ENCODE data around the gene IL18R1.

DNA sequence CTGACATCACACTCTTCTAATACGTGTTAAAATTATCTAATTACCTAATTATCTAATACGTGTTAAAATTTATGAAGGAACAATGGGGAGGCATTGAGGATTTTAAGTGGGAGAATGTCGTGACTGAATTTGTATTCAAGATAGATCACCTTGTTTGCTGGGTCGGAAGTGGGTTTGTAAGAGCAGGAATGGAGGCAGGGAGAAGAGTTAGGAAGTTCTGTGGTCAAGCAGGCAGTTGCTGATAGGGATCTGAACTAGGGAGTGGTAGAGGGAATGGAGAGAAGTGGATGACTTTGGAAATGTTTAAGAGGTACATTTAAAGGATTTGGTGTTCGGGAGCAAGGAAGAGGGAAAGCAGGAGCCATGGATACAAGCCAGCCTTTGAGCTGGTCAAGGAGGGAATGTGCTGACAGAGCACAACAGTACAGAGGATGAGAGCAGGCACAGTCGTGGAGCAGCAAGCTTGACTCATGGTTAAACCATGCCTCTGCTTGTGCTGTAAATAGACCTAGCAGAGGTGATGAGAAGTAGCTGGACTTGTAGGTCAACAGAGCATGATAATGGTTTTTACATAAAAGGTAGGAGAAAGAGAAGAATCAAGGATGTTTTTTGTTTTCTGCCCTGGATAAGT is 83.6 kb downstream of the IL18R1 start:
- no peak for TF ChIP-seq EZH2 (IDR thresholded peaks at IDR 0.05; ENCODE audit: low read length)
- TF ChIP-seq, protein P1, sequence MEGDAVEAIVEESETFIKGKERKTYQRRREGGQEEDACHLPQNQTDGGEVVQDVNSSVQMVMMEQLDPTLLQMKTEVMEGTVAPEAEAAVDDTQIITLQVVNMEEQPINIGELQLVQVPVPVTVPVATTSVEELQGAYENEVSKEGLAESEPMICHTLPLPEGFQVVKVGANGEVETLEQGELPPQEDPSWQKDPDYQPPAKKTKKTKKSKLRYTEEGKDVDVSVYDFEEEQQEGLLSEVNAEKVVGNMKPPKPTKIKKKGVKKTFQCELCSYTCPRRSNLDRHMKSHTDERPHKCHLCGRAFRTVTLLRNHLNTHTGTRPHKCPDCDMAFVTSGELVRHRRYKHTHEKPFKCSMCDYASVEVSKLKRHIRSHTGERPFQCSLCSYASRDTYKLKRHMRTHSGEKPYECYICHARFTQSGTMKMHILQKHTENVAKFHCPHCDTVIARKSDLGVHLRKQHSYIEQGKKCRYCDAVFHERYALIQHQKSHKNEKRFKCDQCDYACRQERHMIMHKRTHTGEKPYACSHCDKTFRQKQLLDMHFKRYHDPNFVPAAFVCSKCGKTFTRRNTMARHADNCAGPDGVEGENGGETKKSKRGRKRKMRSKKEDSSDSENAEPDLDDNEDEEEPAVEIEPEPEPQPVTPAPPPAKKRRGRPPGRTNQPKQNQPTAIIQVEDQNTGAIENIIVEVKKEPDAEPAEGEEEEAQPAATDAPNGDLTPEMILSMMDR (optimal IDR thresholded peaks at IDR 0.05 in 1 of 3, IDR thresholded peaks at IDR 0.05 in 1 of 3, conservative IDR thresholded peaks at IDR 0.05 in 1 of 3; ENCODE audit: extremely low read depth in 1 of 3, insufficient read depth in 2 of 3, low read length in 3 of 3) = no peak
